ENCODE data around the gene BNIP1.
A peak's percentile ranks its signal among the peaks of the same experiment; 100 is the strongest.

Gene BNIP1

DNA sequence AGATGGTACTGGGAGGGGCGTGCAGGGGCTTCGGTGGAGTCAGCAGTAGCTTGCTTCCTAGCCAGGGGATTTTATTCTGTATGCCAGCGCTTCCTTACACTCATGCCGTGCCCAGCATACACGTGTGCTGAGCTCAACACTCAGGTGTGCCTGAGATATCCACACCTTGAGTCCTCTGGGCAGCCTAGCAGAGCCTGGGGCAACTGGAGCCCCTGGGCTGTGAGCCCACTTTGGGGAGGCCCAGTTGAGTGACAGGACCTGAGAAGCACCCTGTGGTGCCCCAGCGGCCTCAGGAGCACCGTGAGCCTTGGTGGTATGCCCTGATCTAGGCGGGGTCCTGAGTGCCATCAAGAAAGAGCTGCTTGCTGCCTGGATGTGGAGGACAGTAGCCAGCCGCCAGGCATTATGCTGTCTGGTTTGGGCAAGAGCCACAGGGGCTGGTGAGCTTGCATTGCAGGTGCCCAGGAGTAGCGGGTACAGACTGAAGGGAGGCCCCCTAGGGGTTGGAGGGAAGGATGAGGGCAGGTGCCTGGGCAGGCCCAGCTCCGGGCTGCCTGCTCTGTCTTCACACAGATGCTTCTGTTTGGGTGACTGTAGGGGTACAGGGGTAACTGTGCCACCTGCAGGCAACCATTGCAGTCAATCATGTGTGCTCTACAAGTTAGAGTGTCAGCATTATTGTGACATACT is 42.9 kb downstream of the BNIP1 start:
- Mint-ChIP-seq H3K27ac (no peak overlapping the region), H3K4me3 (no peak overlapping the region), H3K27me3 (peaks cover 6 to 19% of the 10 kb centered on the region in 2 donors), H3K4me1 (ENCODE audit: low read depth in 2 of 2) (no peaks in the 10 kb centered on the region), H3K9me3 (no peaks in the 10 kb centered on the region), H3K36me3 (ENCODE audit: insufficient read depth) (no peaks in the 10 kb centered on the region)
- DNase-seq (no peak), ATAC-seq (replicated peaks) (peak; percentile 22)

DNA sequence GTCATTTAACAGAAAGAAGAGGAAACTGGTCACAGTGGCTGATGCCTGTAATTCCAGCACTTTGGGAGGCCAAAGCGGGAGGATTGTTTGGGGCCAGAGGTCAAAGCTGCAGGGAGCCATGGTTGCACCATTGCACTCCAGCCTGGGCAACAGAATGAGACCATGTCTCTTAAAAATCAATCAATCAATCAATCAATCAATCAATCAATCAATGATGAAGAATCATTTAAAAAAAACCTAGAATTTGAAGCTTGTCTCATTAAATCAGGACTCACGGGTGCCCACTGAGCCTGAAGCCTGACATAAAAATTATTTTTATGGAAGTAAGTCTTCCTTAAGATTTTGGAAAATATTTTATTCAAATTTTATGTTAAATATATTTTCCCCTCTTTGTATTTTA is 43.9 kb downstream of the BNIP1 start:
- ATAC-seq (replicated peaks), result no peak
- no peak overlapping the region for H3K4me3 Mint-ChIP-seq

DNA sequence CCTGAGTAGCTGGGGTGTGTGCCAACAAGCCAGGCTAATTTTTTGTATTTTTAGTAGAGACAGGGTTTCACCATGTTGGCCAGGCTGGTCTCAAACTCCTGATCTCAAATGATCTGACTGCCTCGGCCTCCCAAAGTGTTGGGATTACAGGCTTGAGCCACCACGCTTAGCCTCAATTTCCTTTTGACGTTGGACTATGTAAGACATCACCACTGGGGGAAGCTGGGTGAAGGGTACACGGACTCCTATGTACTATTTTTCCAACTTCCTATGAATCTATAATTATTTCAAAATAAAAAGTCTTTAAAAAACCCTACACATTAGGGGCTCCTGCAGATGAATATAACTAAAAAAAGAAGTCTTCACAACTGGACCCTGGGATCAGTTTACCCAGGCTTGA is 46.7 kb downstream of the BNIP1 start:
- no peaks in the 10 kb centered on the region for H3K9me3 Mint-ChIP-seq
- H3K4me1 Mint-ChIP-seq (ENCODE audit: low read depth in 2 of 2), result no peaks in the 10 kb centered on the region
- H3K36me3 Mint-ChIP-seq (ENCODE audit: insufficient read depth), result no peaks in the 10 kb centered on the region
- H3K27ac Mint-ChIP-seq, result no peak overlapping the region
- H3K4me3 Mint-ChIP-seq, result no peak overlapping the region
- no peak for DNase-seq
- ATAC-seq (replicated peaks), result no peak
- peaks cover 17 to 42% of the 10 kb centered on the region in 2 donors for H3K27me3 Mint-ChIP-seq

More for the DNA sequence above, 43.9 kb downstream of the BNIP1 start:
- Mint-ChIP-seq H3K27ac (no peak overlapping the region), H3K4me1 (ENCODE audit: low read depth in 2 of 2) (no peaks in the 10 kb centered on the region), H3K27me3 (peaks cover 10 to 26% of the 10 kb centered on the region in 2 donors), H3K36me3 (ENCODE audit: insufficient read depth) (no peaks in the 10 kb centered on the region), H3K9me3 (no peaks in the 10 kb centered on the region)
- no peak for DNase-seq

DNA sequence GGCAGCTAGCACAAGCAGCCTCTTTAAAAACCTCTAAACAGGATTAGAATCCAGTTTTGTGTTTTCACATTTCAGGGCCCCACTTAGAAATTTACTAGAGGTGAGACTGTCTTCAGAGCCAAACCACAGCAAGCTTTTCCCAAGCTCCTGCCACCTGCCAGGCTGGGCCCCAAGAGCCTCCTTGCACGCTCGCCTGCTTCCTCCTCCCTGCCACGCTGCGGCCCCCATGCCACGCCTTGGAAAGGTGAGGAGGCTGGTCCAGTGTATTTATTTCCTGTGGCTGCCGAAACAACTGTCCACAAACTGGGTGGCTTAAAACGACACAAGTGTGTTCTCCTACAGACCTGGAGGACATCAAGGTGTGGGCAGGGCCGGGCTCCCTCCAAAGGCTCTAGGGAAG is 47.2 kb downstream of the BNIP1 start:
- no peaks in the 10 kb centered on the region for H3K4me1 Mint-ChIP-seq (ENCODE audit: low read depth in 2 of 2)

DNA sequence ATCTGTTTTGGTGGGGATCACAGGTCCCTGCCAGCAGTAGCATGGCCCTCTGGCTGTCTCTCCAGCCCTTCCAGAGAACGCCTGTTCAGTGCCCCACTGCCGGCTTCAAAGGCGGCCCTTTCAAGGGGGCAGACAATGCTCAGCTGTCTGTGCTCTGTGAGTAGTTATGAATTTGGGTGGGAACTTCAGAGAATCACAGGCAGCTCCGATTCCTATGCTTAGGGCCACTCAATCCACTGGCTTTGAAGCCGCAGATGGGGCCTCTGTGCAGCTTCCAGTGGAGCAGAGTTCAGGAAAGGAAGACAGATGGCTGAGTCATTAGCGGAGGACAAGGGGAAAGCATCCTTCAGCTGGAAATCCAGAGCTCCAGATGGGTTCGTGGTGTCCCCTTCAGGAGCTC is 48.2 kb downstream of the BNIP1 start:
- H3K4me1 Mint-ChIP-seq (ENCODE audit: low read depth in 2 of 2), result no peaks in the 10 kb centered on the region
- peaks cover 22 to 57% of the 10 kb centered on the region in 2 donors for H3K27me3 Mint-ChIP-seq
- H3K4me3 Mint-ChIP-seq, result no peak overlapping the region
- no peaks in the 10 kb centered on the region for H3K36me3 Mint-ChIP-seq (ENCODE audit: insufficient read depth)
- DNase-seq (no peak), ATAC-seq (replicated peaks) (no peak)
- no peaks in the 10 kb centered on the region for H3K9me3 Mint-ChIP-seq
- H3K27ac Mint-ChIP-seq, result no peak overlapping the region

More for the DNA sequence above, 47.2 kb downstream of the BNIP1 start:
- Mint-ChIP-seq H3K27me3 (peaks cover 19 to 47% of the 10 kb centered on the region in 2 donors), H3K36me3 (ENCODE audit: insufficient read depth) (no peaks in the 10 kb centered on the region), H3K4me3 (no peak overlapping the region), H3K9me3 (no peaks in the 10 kb centered on the region), H3K27ac (no peak overlapping the region)
- ATAC-seq (replicated peaks) (no peak), DNase-seq (no peak)

DNA sequence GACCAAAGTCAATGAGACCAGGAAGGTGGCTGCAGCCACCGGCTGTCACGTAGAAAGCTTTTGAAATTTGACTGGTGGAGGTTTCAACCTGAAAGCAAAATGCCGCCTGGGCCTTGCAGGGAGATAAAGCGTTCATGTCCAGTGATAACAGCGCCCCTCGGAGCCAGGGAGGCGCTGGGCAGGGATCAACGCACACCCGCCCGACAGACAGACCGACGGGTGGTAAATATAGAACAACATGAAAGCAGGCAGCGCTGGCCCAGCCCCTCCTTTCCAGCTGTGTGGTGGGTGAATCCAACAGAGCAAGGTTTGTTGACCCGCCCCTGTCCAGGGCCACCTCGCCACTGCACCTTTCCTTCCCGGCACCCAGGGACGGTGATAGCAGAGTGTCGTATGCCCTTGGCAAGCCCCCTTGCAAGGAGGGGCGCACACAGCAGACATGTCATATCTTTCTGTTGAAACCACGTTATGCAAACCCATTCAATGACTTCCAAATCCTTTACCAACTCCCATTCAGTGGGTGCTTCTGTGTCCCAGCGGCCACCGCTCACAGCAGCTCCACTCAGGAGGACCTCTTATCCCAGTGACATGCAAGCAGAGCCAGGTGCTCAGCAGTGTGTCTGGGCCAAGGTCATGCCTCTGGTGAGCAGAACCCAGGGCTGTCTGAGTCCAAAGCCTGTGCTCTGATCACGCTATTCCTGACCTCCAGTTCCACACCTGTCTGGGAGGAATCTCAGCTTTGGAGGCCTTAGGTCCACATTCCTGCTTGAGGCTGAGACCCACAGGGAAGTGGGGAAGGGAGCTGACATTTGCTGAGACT is 52.0 kb downstream of the BNIP1 start:
- Mint-ChIP-seq H3K36me3 (ENCODE audit: insufficient read depth) (no peaks in the 10 kb centered on the region), H3K27me3 (peaks cover 44 to 68% of the 10 kb centered on the region in 2 donors), H3K4me3 (no peak overlapping the region), H3K9me3 (peaks cover 3 to 7% of the 10 kb centered on the region in 2 donors), H3K4me1 (ENCODE audit: low read depth in 2 of 2) (no peaks in the 10 kb centered on the region), H3K27ac (no peak overlapping the region)
- ATAC-seq (replicated peaks) (no peak), DNase-seq (no peak)

DNA sequence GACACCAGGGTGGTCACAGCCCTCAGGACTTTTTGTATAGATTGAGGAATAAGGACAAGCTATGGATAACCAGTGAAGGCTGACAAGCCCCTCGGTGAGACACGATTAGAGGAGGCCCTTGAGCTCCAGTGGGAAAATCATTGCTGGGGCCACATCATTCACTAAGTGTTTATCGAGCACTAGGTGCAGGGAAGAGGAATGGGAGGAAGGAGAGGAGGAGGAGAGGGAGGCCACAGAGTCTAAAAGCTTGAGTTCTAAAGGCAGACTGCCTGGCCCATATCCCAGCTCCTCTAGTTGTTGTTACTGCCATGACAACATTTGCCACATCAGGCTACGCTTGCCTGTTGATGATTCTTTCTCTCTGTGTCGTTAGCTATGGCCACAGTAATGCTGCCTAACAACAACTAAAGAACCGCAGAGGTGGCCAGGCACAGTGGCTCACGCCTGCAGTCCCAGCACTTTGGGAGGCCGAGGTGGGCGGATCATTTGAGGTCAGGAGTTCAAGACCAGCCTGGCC is 53.1 kb downstream of the BNIP1 start:
- H3K27me3 Mint-ChIP-seq, result peaks cover 42 to 68% of the 10 kb centered on the region in 2 donors
- H3K4me3 Mint-ChIP-seq, result no peak overlapping the region
- H3K27ac Mint-ChIP-seq, result no peak overlapping the region
- H3K36me3 Mint-ChIP-seq (ENCODE audit: insufficient read depth), result no peaks in the 10 kb centered on the region
- H3K4me1 Mint-ChIP-seq (ENCODE audit: low read depth in 2 of 2), result no peaks in the 10 kb centered on the region
- no peak for DNase-seq
- H3K9me3 Mint-ChIP-seq, result peaks cover 3 to 7% of the 10 kb centered on the region in 2 donors
- no peak for ATAC-seq (replicated peaks)

DNA sequence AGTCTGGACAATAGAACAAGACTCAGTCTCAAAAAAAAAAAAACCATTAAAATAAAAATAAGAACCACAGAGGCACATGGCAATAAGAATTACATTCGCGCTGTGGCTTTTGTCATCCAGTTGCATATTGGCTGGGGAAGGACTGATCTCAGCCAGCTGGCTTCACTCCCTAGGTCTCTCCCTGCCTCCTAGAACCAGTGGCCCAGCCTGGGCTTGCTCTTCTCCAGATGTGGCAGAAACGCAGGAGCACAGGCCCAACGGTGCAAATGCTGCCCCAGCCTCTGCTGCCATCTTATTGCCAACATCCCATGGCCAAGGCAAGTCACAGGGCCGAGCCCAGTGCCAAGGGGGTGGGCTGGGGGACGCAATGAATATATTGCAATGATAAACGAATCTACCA is 53.7 kb downstream of the BNIP1 start:
- H3K27me3 Mint-ChIP-seq, result peaks cover 45 to 70% of the 10 kb centered on the region in 2 donors
- H3K36me3 Mint-ChIP-seq (ENCODE audit: insufficient read depth), result no peaks in the 10 kb centered on the region
- no peak overlapping the region for H3K27ac Mint-ChIP-seq
- no peak for DNase-seq
- H3K4me3 Mint-ChIP-seq, result no peak overlapping the region
- peaks cover 3 to 7% of the 10 kb centered on the region in 2 donors for H3K9me3 Mint-ChIP-seq
- H3K4me1 Mint-ChIP-seq (ENCODE audit: low read depth in 2 of 2), result peaks cover 0 to 3% of the 10 kb centered on the region in 2 donors
- no peak for ATAC-seq (replicated peaks)

DNA sequence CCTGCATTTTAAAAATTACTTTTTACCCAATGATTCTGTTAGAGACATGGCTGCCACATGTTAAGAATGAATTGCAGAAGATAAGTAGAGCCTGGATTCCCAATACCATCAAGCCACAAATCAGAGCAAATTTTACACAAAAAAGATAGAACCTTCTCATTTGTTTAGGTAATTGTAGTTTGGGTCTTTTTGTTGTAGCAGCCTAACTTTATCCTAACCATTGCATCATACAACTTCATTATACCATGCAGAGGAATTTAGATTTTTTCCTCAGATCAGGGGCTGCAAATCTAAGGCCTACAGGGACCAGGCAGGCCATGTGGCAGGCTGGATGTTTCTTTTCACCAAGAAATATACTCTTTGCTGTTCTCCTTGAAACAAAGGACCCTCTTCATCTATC is 56.0 kb downstream of the BNIP1 start:
- Mint-ChIP-seq H3K9me3 (peaks cover 3 to 7% of the 10 kb centered on the region in 2 donors), H3K27ac (no peak overlapping the region), H3K27me3 (peaks cover 58 to 80% of the 10 kb centered on the region in 2 donors), H3K4me3 (no peak overlapping the region), H3K4me1 (ENCODE audit: low read depth in 2 of 2) (peaks cover 0 to 3% of the 10 kb centered on the region in 2 donors), H3K36me3 (ENCODE audit: insufficient read depth) (no peaks in the 10 kb centered on the region)
- ATAC-seq (replicated peaks), result no peak
- DNase-seq, result no peak

DNA sequence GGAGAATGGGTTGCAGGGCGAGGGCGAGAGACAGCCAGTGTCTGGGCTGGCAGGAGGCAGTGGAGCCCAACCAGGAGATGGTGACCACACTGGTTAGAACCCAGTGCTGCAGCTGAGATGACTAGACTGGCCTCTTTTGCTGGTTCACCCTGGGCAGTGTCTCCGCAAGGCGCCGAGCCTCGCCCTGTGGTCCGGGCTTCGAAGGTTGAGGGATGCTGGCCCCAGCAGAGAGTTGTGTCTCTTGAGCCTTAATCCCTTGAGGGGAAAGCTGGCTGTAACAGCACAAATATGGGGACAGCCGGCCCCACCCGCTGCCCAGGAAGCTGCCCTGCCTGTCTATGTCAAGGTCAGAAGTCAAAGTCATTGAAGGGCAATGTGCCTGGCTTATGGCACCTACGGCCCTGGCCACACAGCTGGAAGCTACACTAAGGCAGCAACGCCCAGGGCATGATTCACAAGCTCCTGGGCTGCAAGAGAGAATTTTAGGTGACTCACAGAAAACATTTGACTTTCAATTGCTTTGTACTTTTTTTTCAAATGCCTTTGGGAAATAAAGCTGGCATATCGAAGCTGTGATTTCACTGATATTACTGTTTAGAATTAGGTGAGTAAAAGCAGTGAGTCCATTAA is 57.4 kb downstream of the BNIP1 start:
- no peak for ATAC-seq (replicated peaks)
- H3K4me1 Mint-ChIP-seq (ENCODE audit: low read depth in 2 of 2), result peaks cover 0 to 3% of the 10 kb centered on the region in 2 donors
- no peak for DNase-seq
- peaks cover 3 to 7% of the 10 kb centered on the region in 2 donors for H3K9me3 Mint-ChIP-seq
- no peak overlapping the region for H3K4me3 Mint-ChIP-seq
- H3K36me3 Mint-ChIP-seq (ENCODE audit: insufficient read depth), result no peaks in the 10 kb centered on the region
- H3K27ac Mint-ChIP-seq, result no peak overlapping the region
- peaks cover 55 to 80% of the 10 kb centered on the region in 2 donors for H3K27me3 Mint-ChIP-seq

DNA sequence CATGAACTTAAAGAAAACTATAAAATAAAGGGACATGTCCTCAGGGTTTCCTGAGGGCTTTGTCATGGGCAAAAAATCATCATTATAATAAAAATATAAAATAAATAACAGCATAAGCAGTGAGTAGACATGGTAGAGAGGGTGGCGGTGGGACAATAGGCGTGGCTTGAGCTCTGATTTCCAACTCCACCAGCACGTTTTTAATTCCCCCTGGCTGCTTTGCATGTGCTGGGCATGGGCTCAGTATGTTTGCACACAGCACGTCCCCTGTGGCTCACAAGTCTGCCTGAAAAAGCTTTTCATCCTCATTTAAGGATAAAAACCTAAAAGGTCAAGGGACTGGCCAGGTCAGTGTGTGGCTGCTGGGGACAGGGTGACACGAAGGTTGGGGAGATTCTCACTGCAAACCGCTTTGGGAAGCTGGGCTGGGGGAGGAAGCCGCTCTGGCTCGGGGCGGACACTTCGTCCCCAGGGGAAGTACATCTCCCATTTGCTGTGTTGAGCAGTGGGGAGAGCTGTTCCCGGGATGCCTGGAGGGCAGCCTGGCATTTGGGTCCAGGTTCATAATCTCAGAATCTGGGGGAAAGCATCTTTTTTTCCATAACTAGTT is 58.0 kb downstream of the BNIP1 start:
- Mint-ChIP-seq H3K27me3 (peaks cover 60 to 80% of the 10 kb centered on the region in 2 donors), H3K4me1 (ENCODE audit: low read depth in 2 of 2) (peaks cover 0 to 3% of the 10 kb centered on the region in 2 donors), H3K27ac (no peak overlapping the region), H3K36me3 (ENCODE audit: insufficient read depth) (no peaks in the 10 kb centered on the region), H3K9me3 (peaks cover 3 to 7% of the 10 kb centered on the region in 2 donors), H3K4me3 (no peak overlapping the region)
- ATAC-seq (replicated peaks), result no peak
- DNase-seq, result no peak

DNA sequence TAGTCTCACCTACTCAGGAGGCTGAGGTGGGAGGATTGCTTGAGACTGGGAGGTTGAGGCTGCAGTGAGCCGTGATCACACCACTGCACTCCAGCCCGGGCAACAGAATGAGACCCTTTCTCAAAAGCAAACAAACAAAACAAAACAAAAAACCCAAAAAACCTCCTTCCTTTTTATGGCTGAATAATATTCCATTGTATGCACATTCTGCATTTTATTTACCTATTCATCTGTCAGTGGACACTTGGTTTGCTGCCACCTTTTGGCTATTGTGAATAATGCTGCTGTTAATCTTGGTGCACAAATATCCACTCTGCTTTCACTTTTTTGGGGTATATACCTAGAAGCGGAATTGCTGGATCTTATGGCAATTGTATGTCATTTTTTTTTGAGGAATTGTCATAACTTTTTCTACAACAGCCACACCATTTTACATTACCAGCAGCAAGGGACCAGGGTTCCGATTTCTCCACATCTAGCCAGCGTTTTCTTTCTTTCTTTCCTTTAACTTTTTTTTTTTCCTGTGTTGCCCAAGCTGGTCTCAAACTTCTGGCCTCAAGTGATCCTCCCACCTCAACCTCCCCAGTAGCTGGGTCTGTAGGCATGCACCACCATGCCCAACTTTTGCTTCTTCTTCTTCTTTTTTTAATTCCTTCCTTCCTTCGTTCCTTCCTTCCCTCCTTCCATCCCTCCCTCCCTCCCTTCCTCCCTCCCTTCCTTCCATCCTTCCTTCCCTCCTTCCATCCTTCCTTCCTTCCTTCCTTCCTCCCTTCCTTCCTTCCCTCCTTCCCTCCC is 60.1 kb downstream of the BNIP1 start:
- Mint-ChIP-seq H3K27me3 (peaks cover 64 to 87% of the 10 kb centered on the region in 2 donors), H3K27ac (no peak overlapping the region)
- ATAC-seq (replicated peaks), result no peak

More for the DNA sequence above, 60.1 kb downstream of the BNIP1 start:
- Mint-ChIP-seq H3K4me3 (no peak overlapping the region), H3K36me3 (ENCODE audit: insufficient read depth) (peaks cover 6% of the 10 kb centered on the region), H3K4me1 (ENCODE audit: low read depth in 2 of 2) (peaks cover 0 to 3% of the 10 kb centered on the region in 2 donors), H3K9me3 (peaks cover 2 to 4% of the 10 kb centered on the region in 2 donors)
- DNase-seq, result peak in 2 of 3 experiments; percentile 5 to 11
